NCI-H2196 (cell line): ENCODE measurements around the gene ANKZF1.

ENCODE experiments used
- DNase-seq: peaks from one replicate; lab custom pipeline; 2025; ENCODE audit not compliant: unreplicated experiment; lab: John Stamatoyannopoulos, UW

ANKZF1 gene

GRCh38 chr2:219207134-219207883 is 22.3 kb upstream of the ANKZF1 start:
- DNase-seq = no peak

GRCh38 chr2:219207884-219208740 is 21.5 kb upstream of the ANKZF1 start:
- DNase-seq = no peak

- no peak for DNase-seq
Observed at GRCh38 chr2:219209236-219210195, 20.1 kb upstream of the ANKZF1 start.

GRCh38 chr2:219210196-219210885 is 19.3 kb upstream of the ANKZF1 start:
- no peak for DNase-seq

- no peak for DNase-seq
Observed at GRCh38 chr2:219210886-219211362, 18.7 kb upstream of the ANKZF1 start.

GRCh38 chr2:219213026-219213415 is 16.6 kb upstream of the ANKZF1 start:
- DNase-seq = no peak

GRCh38 chr2:219213486-219214071 is 16.0 kb upstream of the ANKZF1 start:
- DNase-seq = no peak

- DNase-seq = no peak
Observed at GRCh38 chr2:219214141-219214540, 15.5 kb upstream of the ANKZF1 start.

- no peak for DNase-seq
Observed at GRCh38 chr2:219214786-219215185, 14.8 kb upstream of the ANKZF1 start.

- DNase-seq = no peak
Observed at GRCh38 chr2:219215871-219216534, 13.6 kb upstream of the ANKZF1 start.

- DNase-seq = no peak
Observed at GRCh38 chr2:219216535-219216915, 13.1 kb upstream of the ANKZF1 start.

GRCh38 chr2:219218217-219218731 is 11.3 kb upstream of the ANKZF1 start:
- DNase-seq = peak; percentile 67

- DNase-seq = peak; percentile 95
Observed at GRCh38 chr2:219218732-219219701, 10.6 kb upstream of the ANKZF1 start, which contains the start of gene ABCB6. ABCB6 (minus strand) TSS chr2:219218958; CDS start chr2:219218673, 285 bp downstream.

- DNase-seq = no peak
Observed at GRCh38 chr2:219219784-219220532, 9.6 kb upstream of the ANKZF1 start.

- no peak for DNase-seq
Observed at GRCh38 chr2:219220652-219221402, 8.8 kb upstream of the ANKZF1 start.

- DNase-seq = no peak
Observed at GRCh38 chr2:219221957-219222518, 7.6 kb upstream of the ANKZF1 start.
